ENCODE data around the gene CARD19. TPM values are rescaled to one million over a fixed set of nuclear protein-coding genes. Genes with fewer than 3 reads are reported as not detected.

Gene CARD19
- total RNA-seq, 4 donors from 2014 or later = 12.2 to 68.3 (median 50.3) TPM

DNA sequence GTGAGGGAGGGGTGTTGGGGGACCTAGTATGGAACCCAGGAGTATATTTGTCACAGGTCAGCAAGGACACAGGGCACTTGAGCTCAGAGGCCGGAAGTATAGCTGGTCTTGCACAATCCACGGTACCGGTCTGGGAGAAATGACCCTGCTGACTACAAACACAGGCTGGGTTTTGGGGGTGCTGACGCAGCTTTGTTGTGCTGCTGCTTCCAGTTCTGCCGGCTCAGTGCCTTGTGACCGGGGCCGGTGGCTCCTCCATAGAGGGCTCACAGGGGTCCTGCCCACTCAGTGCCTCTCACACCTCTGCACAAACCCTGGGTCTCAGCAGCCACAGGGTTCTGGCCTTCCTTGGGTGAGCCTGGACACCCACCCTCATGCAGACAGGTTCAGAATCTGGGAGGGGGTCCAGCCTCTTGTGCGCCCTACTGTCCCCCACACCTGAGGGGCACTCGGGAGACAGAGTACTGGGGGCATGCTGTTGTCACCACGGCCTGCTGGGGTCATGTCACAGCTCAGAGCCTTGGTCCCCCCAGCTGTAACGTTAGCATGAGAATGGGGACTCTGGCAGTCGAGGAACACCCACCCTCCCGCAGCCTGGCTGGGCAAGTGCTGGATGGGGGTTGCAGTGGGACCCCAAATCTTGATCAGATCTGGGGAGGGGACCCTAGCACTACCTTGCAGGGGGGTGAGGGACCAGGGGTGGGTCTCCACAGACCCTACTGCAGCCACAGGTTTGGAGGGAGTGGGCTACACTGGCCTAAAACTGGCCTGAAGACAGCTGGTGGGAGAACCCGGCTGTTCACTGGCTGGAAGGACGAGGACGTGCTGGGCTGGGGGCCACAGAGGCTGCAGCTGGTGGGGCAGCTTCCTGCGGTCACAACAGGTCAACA is 20.3 kb downstream of the CARD19 start:
- TF ChIP-seq, protein P1, sequence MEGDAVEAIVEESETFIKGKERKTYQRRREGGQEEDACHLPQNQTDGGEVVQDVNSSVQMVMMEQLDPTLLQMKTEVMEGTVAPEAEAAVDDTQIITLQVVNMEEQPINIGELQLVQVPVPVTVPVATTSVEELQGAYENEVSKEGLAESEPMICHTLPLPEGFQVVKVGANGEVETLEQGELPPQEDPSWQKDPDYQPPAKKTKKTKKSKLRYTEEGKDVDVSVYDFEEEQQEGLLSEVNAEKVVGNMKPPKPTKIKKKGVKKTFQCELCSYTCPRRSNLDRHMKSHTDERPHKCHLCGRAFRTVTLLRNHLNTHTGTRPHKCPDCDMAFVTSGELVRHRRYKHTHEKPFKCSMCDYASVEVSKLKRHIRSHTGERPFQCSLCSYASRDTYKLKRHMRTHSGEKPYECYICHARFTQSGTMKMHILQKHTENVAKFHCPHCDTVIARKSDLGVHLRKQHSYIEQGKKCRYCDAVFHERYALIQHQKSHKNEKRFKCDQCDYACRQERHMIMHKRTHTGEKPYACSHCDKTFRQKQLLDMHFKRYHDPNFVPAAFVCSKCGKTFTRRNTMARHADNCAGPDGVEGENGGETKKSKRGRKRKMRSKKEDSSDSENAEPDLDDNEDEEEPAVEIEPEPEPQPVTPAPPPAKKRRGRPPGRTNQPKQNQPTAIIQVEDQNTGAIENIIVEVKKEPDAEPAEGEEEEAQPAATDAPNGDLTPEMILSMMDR (IDR thresholded peaks at IDR 0.05; ENCODE audit: low read depth) = no peak

DNA sequence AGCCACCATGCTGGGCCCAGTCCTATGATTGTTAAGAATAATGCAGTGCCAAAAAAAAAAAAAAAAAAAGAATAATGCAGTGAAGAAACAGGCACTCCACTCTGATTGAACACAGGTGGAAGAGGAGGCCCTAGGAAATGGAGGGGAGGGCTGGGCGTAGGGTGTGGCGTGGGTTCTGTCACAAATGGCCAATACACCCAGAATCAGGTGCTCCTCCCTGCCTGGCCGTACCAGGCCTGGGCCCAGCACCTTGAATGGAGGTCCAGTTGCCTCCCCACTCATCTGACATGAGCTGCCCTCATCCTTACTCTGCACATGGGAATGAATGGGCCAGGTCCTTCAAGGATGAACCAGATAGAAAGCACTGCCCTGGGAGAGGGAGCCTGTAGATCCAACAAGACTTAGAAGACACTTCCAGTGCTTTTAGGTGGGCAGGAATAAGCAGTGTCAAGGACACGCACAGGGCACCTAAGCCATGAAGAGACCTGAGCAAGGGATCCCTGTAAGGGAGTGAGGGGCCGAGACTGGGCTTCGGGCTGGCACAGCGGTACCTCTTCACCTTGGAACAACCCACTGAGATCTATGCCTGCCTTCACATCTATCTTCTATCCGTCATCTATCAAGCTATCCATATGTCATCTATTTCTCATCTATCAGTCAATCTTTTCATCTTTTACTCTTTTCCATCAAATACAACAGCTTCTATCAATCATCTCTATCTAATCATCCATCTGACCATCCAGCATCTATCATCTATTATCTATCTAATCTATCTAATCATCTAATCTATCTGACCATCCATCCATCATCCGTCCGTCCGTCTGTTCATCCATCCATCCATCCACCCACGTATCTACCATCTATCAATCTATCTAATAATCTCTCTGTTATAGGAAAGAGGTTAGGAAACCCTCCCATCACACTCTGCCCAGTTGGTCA is 22.2 kb downstream of the CARD19 start:
- TF ChIP-seq, protein P1 (IDR thresholded peaks at IDR 0.05; ENCODE audit: low read depth) = no peak

DNA sequence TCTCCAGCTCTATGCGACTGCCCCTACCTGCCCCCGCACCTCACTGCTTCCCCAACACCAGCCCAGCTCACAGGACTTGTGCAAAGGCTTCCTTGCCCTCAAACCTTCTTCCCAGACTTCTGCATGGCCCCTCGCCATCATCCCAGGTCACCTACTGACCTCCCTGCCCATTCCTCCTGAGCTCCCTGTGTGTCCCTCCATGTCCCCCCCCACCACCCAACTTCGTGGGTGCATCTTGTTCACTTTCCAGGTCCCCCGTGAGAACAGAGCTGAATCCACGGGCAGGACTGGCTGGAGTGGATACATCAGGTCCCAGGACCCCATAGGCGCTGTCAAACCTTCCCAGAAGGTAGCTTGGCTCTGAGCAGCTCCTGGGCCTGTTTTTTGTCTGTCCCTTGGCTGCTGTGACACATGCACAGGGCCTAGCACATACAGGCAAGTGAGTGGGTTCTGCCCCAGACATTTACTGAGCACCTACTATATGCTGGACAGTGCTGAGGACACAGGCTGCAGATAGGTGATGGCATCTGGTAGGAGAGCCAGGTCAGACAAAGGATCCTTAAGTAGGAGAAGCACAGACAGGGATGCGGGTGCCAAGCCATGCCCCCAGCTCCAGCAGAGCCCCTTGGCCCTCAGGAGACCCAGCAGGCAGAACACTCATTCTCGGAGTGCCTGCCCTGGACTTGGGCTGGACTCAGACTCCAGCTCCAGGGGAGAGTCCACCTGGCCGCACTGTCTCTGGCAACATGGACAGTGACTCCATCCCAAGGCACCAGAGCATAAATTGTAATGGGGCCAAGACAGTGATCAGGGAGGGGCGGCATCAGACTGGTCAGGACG is 23.1 kb downstream of the CARD19 start:
- TF ChIP-seq, protein P1 (IDR thresholded peaks at IDR 0.05; ENCODE audit: low read depth) = no peak

DNA sequence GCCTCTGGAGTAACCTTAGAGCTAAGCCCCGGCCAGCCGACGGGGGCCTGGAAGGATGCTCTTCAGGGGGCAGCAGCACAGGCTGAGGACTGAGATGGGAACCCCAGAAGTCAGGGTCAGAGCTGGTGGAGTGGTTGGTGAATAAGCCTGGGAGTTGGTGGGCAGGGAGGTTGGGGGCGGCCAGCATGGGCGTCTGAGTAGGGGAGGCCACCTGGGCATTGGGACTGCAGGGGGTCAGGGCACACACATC is 23.6 kb downstream of the CARD19 start:
- TF ChIP-seq, protein P1 (IDR thresholded peaks at IDR 0.05; ENCODE audit: low read depth) = no peak

DNA sequence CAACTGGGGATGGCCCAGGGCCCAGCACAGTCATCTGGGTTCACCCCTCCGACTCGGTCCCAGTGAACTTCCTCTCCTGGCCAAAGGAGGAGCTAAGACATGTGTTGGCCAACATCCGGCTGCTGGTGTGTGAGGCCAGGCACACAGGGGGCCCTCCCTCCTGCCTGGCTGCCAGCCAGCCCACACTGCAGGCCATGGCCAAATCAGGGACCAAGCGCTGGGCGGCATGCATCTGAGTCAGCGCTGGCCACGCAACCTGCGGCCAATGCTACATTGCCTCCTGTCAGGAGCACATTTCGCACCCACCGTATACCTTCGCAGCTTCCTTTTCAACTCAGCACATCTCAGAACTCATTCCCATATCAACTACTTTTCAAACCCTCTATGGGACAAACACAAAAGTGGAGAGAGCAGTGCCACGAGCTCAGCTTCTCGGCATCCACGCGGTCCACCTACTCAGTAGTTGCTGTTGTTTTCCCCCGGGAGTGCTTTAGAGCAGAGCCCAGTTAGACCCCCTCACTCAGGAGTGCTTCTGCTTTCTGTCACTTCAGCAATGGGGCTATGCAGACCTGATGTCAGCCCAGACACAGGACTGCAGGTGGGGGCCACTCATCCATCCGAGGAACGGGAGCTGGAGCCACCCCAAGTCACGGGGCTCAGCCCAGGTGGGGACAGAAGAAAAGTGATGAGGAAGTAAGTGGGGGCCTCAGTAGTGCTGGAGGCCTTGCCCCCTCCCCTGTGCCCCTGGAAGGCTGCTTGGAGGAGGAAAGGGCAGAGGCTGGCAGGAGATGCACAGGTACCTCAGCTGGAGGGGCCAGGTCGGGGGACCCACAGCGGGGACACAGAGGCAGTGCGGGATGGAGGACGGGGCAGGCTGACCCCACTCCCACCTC is 24.2 kb downstream of the CARD19 start:
- TF ChIP-seq, protein P1 (IDR thresholded peaks at IDR 0.05; ENCODE audit: low read depth) = no peak

DNA sequence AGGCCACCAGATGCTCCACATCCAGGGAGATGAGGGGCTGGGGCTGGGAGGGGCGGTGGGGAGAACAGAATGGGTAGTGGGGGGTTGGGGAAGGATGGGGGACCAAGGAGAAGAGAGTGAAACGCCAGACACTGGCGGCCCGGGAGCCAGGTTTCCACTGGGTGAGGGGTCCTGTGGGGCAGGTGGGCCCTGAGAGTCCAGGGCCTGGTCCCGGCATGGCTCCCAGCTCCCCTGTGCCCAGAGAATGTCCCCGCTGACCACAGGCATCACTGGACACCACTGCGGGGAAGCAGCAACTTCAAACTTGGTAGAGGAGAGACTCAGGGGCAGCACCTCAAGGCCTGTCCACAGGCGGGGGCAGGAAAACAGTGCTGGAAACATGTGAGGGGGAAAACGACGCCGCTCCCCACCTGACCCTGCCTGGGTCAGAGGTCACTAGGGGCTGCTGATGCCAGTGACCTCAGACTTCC is 24.9 kb downstream of the CARD19 start:
- TF ChIP-seq, protein P1 (IDR thresholded peaks at IDR 0.05; ENCODE audit: low read depth) = no peak
